Activated CD4-positive, alpha-beta T cell treated with anti-CD3 and anti-CD28 coated beads, Interleukin-2, amount 10 ng/mL, durations not matched to agents 24 days and 14 days (primary cell): ENCODE results near the gene USP40. TPM values are rescaled to one million over a fixed set of nuclear protein-coding genes. Genes with fewer than 3 reads are reported as not detected.

ENCODE experiments used
- DNase-seq: peaks from one replicate; pipeline ENCODE4 v3.0.0; 2022
- H3K27ac Mint-ChIP-seq: one replicate; pipeline ENCODE4 v1.8.0; 2022; ENCODE audit warnings: mild to moderate bottlenecking, mixed read lengths
- H3K27me3 Mint-ChIP-seq: one replicate; pipeline ENCODE4 v1.8.0; 2022; ENCODE audit warnings: mixed read lengths
- H3K36me3 Mint-ChIP-seq: one replicate; pipeline ENCODE4 v1.8.0; 2022; ENCODE audit warnings: low read depth, mild to moderate bottlenecking, mixed read lengths
- H3K4me1 Mint-ChIP-seq: one replicate; pipeline ENCODE4 v1.8.0; 2021; ENCODE audit warnings: mixed read lengths
- H3K4me3 Mint-ChIP-seq: one replicate; pipeline ENCODE4 v1.8.0; 2022; ENCODE audit warnings: mild to moderate bottlenecking, moderate library complexity, mixed read lengths
- H3K9me3 Mint-ChIP-seq: one replicate; pipeline ENCODE4 v1.8.0; 2021; ENCODE audit warnings: mixed read lengths
- intact Hi-C: fragments of 100-400 bp; cut with micrococcal nuclease; formaldehyde crosslinking; loops from one replicate; pipeline ENCODE4 v1.15.1; 2023
- total RNA-seq: library from RNA; stranded (reverse); gene quantifications from 2 replicates; pipeline ENCODE4 v1.2.3, GENCODE V29; 2022

The USP40 gene
- total RNA-seq, 1 donor from 2014 or later = 12.8 TPM

DNA sequence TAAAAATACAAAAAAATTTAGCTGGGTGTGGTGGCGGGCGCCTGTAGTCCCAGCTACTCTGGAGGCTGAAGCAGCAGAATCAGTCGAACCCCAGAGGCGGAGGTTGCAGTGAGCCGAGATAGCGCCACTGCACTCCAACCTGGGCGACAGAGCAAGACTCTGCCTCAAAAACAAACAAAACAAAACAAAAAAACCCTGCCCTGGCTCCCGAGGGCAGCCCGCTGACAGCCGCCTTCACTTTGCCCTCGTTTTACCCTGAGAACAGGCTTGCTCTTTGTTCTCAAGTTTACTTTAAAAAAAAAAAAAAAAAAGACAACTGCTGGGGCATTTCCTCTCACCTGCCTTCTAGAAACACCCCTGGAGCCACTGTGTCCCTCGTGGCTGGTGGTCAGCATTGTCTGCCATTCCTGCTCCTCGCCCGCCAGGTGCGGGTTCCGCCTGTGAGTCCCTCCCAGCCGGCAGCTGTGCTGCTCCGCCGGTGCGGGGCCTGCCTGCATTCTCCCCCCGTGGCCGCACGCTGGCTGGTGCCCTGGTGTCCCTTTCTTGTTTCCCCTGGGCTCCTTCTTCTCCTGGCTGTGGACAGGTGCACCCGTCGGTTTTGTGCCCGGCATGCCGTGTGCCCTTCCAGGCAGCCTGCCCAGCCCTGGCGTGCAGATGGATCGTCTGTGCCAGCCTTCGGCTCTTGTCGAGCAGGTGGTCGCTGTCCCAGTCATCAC is 105.7 kb downstream of the USP40 start:
- Mint-ChIP-seq H3K36me3 (peaks cover 48% of the 10 kb centered on the region), H3K4me3 (no peak overlapping the region), H3K27ac (no peak overlapping the region), H3K27me3 (no peaks in the 10 kb centered on the region), H3K9me3 (no peaks in the 10 kb centered on the region), H3K4me1 (peaks cover 3% of the 10 kb centered on the region)
- DNase-seq = no peak
- intact Hi-C loops = no loop called here

DNA sequence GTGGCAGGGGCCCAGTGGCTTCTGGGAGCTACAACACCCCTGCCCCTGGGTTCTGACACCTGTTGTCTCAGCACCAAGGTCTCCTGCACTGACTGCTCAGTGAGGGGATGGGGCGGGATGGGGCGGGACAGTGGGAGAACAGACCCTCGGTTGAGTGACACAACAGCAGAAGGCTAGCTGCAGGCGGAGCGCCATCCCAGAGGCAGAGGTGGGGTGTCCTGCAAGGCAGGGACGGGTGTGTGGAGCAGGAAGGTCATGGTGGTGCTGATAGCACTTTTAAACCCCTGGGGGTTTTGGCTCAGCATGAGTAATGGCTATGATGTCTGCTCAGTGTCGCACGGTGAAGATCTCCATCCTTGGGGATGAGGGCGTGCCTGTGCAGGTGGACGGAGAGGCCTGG is 107.2 kb downstream of the USP40 start:
- no peaks in the 10 kb centered on the region for H3K9me3 Mint-ChIP-seq
- no peak for DNase-seq
- peaks cover 52% of the 10 kb centered on the region for H3K36me3 Mint-ChIP-seq
- no peak overlapping the region for H3K4me3 Mint-ChIP-seq
- intact Hi-C loops = no loop called here
- H3K27ac Mint-ChIP-seq = no peak overlapping the region
- H3K27me3 Mint-ChIP-seq = no peaks in the 10 kb centered on the region
- peaks cover 3% of the 10 kb centered on the region for H3K4me1 Mint-ChIP-seq

DNA sequence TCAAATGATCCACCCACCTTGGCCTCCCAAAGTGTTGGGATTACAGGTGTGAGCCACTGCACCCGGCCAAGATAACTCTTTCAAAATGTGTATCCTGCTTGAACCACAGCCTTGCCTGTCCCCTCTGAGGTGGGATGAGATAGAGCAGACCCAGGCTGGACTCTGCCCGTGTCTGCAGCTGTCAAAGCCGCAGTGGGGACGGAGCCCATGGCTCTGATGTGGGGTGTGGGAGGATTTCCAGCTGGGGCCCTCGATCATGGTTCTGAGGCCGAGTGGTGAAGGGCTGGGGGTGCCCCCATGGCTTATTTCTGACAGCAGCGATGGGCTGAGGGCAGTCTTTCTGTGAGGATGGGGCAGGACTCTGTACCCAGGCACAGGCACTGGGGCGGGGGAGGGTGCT is 107.8 kb downstream of the USP40 start:
- Mint-ChIP-seq H3K27ac (no peak overlapping the region), H3K4me3 (no peak overlapping the region), H3K36me3 (peaks cover 52% of the 10 kb centered on the region), H3K27me3 (no peaks in the 10 kb centered on the region), H3K9me3 (no peaks in the 10 kb centered on the region), H3K4me1 (peaks cover 3% of the 10 kb centered on the region)
- DNase-seq = no peak
- intact Hi-C loops = no loop called here

DNA sequence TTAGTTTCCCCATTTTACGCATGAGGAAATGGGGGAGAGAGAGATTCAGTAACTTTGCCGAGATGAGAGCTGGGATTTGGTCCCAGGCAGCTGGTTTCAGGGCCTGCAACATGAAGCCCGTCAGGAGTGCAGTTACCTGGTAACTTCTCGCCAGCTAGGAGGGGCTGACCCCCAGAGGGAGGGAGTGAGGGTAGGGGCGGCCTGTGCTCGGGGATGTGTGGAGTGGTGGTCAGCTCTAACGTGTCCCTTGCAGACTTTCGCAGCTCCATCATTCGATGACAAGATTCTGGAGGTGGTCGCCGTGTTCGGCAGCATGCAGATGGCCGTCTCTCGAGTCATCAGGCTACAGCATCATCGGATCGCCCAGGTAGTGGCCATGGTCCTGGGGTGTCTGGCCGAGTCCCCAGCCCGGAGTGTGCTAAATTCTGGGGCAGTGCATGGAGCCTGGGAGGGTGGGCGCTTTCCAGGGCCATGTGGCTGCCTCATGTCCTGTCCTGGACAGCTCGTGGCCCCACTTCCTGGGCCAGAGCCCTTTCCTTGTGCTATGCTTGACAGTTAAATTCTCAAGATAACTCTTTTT is 108.5 kb downstream of the USP40 start:
- Mint-ChIP-seq H3K4me3 (no peak overlapping the region), H3K9me3 (no peaks in the 10 kb centered on the region), H3K27me3 (no peaks in the 10 kb centered on the region), H3K36me3 (peaks cover 51% of the 10 kb centered on the region), H3K27ac (no peak overlapping the region), H3K4me1 (peaks cover 3% of the 10 kb centered on the region)
- DNase-seq = no peak
- intact Hi-C loops = no loop called here

DNA sequence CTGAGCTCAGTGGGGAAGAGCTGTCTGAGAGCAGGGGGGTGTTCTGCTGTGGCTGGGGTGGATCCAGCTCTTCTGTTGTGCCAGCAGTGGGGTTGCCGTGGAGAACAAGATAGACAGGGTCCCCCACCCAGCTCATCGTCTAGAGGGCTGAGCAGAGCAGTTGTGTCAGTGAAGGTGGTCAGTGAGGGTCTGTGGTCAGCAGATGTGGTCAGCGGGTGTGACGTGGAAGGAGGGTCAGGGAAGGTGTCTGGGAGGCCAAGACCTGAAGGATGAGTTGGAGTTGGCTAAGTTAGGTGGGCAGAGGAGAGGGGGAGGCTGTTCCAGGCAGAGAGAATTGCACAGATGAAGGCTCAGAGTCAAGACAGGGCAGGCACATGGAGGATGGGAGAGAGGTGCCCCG is 109.2 kb downstream of the USP40 start:
- DNase-seq = no peak
- no peaks in the 10 kb centered on the region for H3K9me3 Mint-ChIP-seq
- no peaks in the 10 kb centered on the region for H3K27me3 Mint-ChIP-seq
- H3K4me3 Mint-ChIP-seq = no peak overlapping the region
- H3K27ac Mint-ChIP-seq = no peak overlapping the region
- peaks cover 51% of the 10 kb centered on the region for H3K36me3 Mint-ChIP-seq
- intact Hi-C loops = no loop called here
- peaks cover 3% of the 10 kb centered on the region for H3K4me1 Mint-ChIP-seq

DNA sequence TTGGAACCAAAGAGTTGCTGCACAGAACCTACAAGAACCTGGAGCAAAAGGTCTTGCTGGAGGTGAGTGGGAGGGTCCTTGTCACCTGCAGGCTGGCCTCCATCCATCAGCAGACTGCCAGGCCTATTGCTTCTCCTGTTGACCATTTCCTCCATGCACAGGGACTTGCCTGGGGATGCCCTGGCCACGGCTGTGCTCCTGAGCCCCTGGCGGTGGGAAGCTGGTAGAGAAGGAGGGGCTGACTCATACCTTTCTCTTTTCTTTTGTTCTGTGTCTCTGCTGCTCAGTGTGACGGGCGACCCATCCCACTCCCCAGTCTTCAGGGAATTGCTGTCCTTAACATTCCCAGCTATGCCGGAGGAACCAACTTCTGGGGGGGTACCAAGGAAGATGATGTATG is 109.6 kb downstream of the USP40 start:
- Mint-ChIP-seq H3K4me1 (peaks cover 3% of the 10 kb centered on the region), H3K36me3 (peaks cover 51% of the 10 kb centered on the region), H3K9me3 (no peaks in the 10 kb centered on the region), H3K27ac (no peak overlapping the region), H3K4me3 (no peak overlapping the region), H3K27me3 (no peaks in the 10 kb centered on the region)
- intact Hi-C loops = no loop called here
- DNase-seq = no peak

DNA sequence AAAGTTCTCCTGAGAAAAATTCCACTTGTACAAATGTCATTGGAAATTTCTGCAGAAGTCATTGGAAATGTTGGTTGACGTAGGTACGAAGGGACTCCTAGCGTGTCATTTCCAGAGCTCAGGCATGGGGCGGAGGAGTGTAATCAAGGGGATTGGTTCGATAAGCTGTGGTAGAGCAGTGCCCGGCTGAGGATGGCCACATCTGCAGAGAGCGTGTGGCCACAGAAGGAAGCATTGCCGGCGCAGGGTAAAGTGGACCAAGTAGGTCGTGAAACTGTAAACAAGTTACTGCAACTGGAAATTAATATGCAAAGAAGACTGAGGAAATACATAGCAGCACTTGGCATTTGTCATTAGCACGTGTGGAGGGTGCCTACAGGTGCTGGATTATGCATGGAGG is 110.5 kb downstream of the USP40 start:
- no peaks in the 10 kb centered on the region for H3K27me3 Mint-ChIP-seq
- intact Hi-C loops = no loop called here
- peaks cover 3% of the 10 kb centered on the region for H3K4me1 Mint-ChIP-seq
- DNase-seq = no peak
- no peaks in the 10 kb centered on the region for H3K9me3 Mint-ChIP-seq
- H3K4me3 Mint-ChIP-seq = no peak overlapping the region
- peaks cover 48% of the 10 kb centered on the region for H3K36me3 Mint-ChIP-seq
- no peak overlapping the region for H3K27ac Mint-ChIP-seq

DNA sequence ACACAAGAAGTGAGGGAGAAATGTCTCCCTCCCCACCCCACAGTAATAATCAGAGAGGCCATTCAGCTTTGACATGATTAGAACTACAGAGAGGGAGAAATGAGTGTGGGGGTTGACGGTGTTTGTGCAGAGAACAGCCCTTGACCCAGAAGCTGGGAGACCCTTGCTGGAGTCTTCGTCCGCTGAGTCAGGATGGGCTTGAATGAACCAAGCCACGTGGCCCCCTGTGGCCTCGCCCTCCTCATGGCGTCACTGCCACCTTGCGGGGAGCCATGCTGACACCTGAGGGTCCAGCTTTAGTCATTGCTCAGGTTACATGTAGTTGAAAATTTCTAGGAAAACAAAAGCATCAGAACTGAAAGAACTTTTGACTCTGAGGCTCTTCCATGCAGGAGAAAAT is 111.1 kb downstream of the USP40 start:
- H3K4me3 Mint-ChIP-seq = no peak overlapping the region
- H3K4me1 Mint-ChIP-seq = peaks cover 3% of the 10 kb centered on the region
- no peaks in the 10 kb centered on the region for H3K27me3 Mint-ChIP-seq
- DNase-seq = no peak
- H3K36me3 Mint-ChIP-seq = peaks cover 48% of the 10 kb centered on the region
- intact Hi-C loops = no loop called here
- H3K9me3 Mint-ChIP-seq = no peaks in the 10 kb centered on the region
- no peak overlapping the region for H3K27ac Mint-ChIP-seq

DNA sequence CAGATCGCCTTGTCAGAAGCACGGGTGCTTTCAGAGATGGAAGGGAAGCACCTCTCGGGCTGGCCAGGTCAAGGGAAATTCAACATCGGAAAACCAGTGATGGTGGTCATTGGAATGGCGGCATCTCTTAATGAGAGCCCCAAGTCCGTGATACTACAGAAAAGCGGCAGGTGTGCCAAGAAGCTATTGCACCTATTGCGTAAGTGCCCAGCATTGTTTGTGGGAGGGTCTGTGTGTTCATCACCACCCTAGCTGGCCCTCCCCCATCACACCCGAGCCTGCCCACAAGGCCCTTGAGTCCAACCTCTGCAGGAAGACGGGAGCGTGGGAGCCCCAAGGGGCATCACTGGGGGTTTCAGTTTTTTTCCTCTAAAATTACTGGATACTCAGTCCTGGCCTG is 111.6 kb downstream of the USP40 start:
- H3K27me3 Mint-ChIP-seq = no peaks in the 10 kb centered on the region

DNA sequence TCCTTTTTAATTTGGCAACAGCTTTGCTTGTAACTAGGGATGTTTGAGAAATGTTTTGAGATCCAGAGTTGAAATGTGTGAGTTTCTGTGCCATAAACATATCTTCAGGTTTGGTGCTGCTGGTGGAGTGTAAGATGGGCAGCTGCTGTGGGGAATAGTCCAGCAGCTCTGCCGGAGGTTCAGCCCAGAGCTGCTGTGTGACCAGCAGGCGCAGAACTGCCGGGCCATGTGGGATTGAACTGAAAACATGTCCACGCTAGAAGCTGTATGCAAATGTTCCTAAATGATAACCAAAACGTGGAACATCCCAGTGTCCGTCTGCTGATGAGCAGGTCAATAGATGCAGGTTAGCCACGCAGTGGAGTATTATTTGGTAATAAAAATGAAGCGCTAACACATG is 112.7 kb downstream of the USP40 start:
- Mint-ChIP-seq H3K4me3 (no peak overlapping the region), H3K4me1 (peaks cover 3% of the 10 kb centered on the region), H3K27ac (no peak overlapping the region), H3K36me3 (peaks cover 47% of the 10 kb centered on the region), H3K27me3 (no peaks in the 10 kb centered on the region), H3K9me3 (no peaks in the 10 kb centered on the region)
- DNase-seq = no peak
- intact Hi-C loops = no loop called here

More for the DNA sequence above, 111.6 kb downstream of the USP40 start:
- intact Hi-C loops = no loop called here
- Mint-ChIP-seq H3K4me3 (no peak overlapping the region), H3K36me3 (peaks cover 47% of the 10 kb centered on the region), H3K27ac (no peak overlapping the region), H3K9me3 (no peaks in the 10 kb centered on the region), H3K4me1 (peaks cover 3% of the 10 kb centered on the region)
- no peak for DNase-seq

DNA sequence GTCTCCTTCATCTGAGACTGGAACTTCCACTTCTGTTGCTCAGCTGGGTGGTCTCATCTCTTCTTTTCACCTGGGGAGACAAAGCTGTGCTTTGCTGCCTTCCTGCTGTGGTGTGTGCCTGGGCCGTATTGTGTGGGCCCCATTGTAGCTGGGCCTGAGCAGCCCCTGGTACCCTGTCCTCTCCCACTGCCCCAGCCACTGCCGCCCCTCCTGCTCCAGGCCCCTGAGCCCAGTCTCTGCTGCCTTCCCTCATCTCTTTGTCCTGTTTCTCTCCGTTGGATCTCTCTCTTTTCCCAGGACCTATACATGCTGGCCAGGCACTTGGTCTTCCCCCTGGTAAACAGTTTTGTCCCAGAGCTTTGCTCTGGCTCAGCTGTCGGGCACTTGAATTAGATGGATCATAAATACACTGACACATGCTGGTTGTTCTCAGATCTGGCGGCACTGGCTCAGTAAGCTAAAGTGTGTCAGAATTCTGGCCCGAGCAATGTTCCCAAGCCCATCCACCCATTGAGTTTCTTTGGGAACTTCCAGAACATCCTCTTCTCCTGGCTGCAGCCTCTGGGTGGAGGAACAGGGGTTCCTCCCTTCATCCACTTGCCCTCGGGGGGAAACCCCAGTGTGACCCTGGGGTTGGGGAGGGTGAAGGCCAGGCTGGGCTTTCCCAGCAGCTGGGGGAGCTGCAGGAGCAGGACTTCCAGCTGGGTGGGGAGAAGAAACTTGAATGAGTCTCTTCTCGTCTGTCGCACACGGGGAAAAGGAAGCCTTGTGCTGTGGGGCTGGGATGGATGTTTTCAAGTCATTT is 113.3 kb downstream of the USP40 start:
- Mint-ChIP-seq H3K27me3 (no peaks in the 10 kb centered on the region), H3K4me3 (no peak overlapping the region), H3K27ac (no peak overlapping the region), H3K4me1 (peaks cover 3% of the 10 kb centered on the region), H3K36me3 (peaks cover 47% of the 10 kb centered on the region), H3K9me3 (no peaks in the 10 kb centered on the region)
- intact Hi-C loops = no loop called here
- no peak for DNase-seq

DNA sequence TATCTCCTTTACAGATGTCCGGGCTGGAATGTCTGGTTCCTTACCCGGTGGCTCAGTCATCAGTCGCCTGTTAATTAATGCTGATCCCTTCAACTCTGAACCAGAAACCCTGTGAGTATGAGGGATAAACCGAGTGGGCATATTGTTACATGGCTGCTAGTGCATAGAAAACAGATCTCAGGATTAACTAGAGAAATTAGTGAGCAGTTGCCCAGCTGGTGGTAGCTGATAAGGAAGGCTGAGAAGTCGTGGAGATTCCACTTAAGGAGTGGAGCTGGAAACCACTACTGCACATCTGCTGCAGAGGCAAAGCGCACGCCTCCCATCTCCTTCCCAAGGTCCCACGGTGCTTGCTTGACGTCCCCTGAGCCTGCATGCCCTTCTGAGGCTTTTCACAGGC is 114.6 kb downstream of the USP40 start:
- Mint-ChIP-seq H3K27me3 (no peaks in the 10 kb centered on the region), H3K36me3 (peaks cover 45% of the 10 kb centered on the region), H3K27ac (no peak overlapping the region), H3K4me3 (no peak overlapping the region), H3K9me3 (no peaks in the 10 kb centered on the region), H3K4me1 (peaks cover 4% of the 10 kb centered on the region)
- intact Hi-C loops = no loop called here
- no peak for DNase-seq

DNA sequence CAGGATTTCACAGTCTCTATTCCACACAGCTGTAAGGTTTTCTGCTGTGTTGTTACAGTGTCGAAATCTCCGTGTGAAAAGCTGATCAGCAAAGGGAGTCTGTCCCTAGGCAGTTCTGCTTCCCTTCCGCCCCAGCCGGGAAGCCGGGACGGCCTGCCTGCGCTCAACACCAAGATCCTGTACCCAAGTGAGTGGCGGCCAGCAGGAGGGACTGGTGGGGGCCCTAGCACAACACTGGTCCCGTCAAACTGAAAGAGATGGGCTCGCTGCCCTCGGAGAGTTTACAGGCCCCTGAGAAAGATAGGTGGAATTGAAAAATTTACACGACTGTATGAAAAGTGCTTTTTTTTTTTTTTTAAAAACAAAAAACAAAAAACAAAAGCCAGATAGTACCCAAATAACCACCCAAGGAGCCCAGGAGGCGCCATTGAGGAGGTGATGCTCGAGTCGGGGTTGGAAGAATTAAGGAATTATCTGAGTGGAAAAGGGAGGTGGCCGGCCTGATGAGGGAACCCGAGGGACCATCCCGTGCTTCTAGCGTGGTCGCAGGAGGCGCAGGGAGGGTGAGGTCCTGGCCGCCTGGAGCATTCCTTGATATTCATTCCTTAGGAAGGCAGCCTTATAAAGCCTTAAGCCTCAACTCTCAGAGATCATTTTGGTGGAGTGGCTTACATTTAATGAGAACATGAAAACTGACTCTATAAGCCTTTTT is 115.6 kb downstream of the USP40 start:
- intact Hi-C loops = no loop called here
- Mint-ChIP-seq H3K27ac (no peak overlapping the region), H3K27me3 (no peaks in the 10 kb centered on the region), H3K9me3 (no peaks in the 10 kb centered on the region), H3K4me3 (no peak overlapping the region), H3K36me3 (peaks cover 45% of the 10 kb centered on the region), H3K4me1 (peaks cover 3% of the 10 kb centered on the region)
- no peak for DNase-seq
